SK-N-SH (cell line): Measurements from ENCODE around the gene SNRNP200. TPM values are rescaled to one million over a fixed set of nuclear protein-coding genes. Genes with fewer than 3 reads are reported as not detected.

ENCODE experiments used
- EZH2phosphoT487 ChIP-seq: fragments of 200-600 bp; sonication (generic); IDR thresholded peaks from 2 replicates; pipeline ENCODE4 v1.6.1; 2017; ENCODE audit warnings: low read depth, mixed run types, mild to moderate bottlenecking, antibody characterized with exemption, moderate library complexity, borderline replicate concordance
- FOSL2 ChIP-seq: IDR thresholded peaks from 2 replicates; pipeline ENCODE4 v1.4.0; 2012; ENCODE audit warnings: low read depth, mild to moderate bottlenecking, moderate library complexity, borderline replicate concordance
- FOXJ3 ChIP-seq: sonication (generic); formaldehyde crosslinking; IDR thresholded peaks from 2 replicates; pipeline ENCODE4 v1.5.1; 2020; ENCODE audit warnings: mild to moderate bottlenecking, missing genetic modification reagents
- FOXM1 ChIP-seq: IDR thresholded peaks from 2 replicates; pipeline ENCODE4 v1.4.0; 2012; ENCODE audit warnings: low read depth, mild to moderate bottlenecking
- GABPA ChIP-seq: IDR thresholded peaks from 2 replicates; pipeline ENCODE4 v1.4.0; 2012; ENCODE audit warnings: low read depth, mild to moderate bottlenecking
- GATA2 ChIP-seq: sonication (generic); formaldehyde crosslinking; IDR thresholded peaks from 2 replicates; pipeline ENCODE4 v1.5.0; 2020; ENCODE audit warnings: mild to moderate bottlenecking, missing genetic modification reagents
- JUND ChIP-seq: IDR thresholded peaks from 2 replicates; pipeline ENCODE4 v1.4.0; 2012
- MXI1 ChIP-seq: IDR thresholded peaks from 2 replicates; pipeline ENCODE4 v1.6.1; 2012; ENCODE audit warnings: mild to moderate bottlenecking, low read depth, low read length, improper control_type of control experiment
- NFIC ChIP-seq: IDR thresholded peaks from 2 replicates; pipeline ENCODE4 v1.4.0; 2012; ENCODE audit warnings: borderline replicate concordance
- POLR2AphosphoS5 ChIP-seq: IDR thresholded peaks from 2 replicates; pipeline ENCODE4 v1.6.1; 2012; ENCODE audit warnings: low read depth, low read length
- RCOR1 ChIP-seq: fragments of 150-350 bp; IDR thresholded peaks from 2 replicates; pipeline ENCODE4 v1.6.1; 2017; ENCODE audit warnings: antibody characterized with exemption, low read length
- RXRA ChIP-seq: IDR thresholded peaks from 2 replicates; pipeline ENCODE4 v1.4.0; 2012; ENCODE audit warnings: low read depth, mild to moderate bottlenecking, borderline replicate concordance
- SIN3A ChIP-seq: IDR thresholded peaks from 2 replicates; pipeline ENCODE4 v1.6.1; 2012; ENCODE audit warnings: low read depth, mild to moderate bottlenecking, low read length, moderate library complexity, borderline replicate concordance
- TCF12 ChIP-seq: IDR thresholded peaks from 2 replicates; pipeline ENCODE4 v1.4.0; 2012
- TEAD4 ChIP-seq: IDR thresholded peaks from 2 replicates; pipeline ENCODE4 v1.4.0; 2012; ENCODE audit warnings: mild to moderate bottlenecking, borderline replicate concordance; ENCODE audit not compliant: insufficient read depth
- USF1 ChIP-seq: IDR thresholded peaks from 2 replicates; pipeline ENCODE4 v1.4.0; 2012; ENCODE audit warnings: low read depth, borderline replicate concordance
- YY1 ChIP-seq: IDR thresholded peaks from 2 replicates; pipeline ENCODE4 v1.4.0; 2012; ENCODE audit warnings: low read depth, mild to moderate bottlenecking
- polyA plus RNA-seq, 3 experiments: library from polyadenylated mRNA; depleted of rRNA; stranded (reverse); fragments of >200 nt; gene quantifications; 2 replicates each; pipeline ENCODE4 v1.2.3, GENCODE V29; 2012
- TF ChIP-seq, protein P1 (sequence below): IDR thresholded peaks from 2 replicates; pipeline ENCODE4; 2012
- TF ChIP-seq, protein P2 (sequence below): IDR thresholded peaks from 2 replicates; pipeline ENCODE4 v1.4.0; 2012; ENCODE audit warnings: low read depth
- TF ChIP-seq, protein P3 (sequence below): IDR thresholded peaks from 2 replicates; pipeline ENCODE4 v1.4.0; 2012; ENCODE audit warnings: low read depth, borderline replicate concordance
- TF ChIP-seq, protein P4 (sequence below): fragments of 150-350 bp; IDR thresholded peaks from 2 replicates; pipeline ENCODE4 v1.6.1; 2016; ENCODE audit warnings: mild to moderate bottlenecking, low read depth, low read length
- TF ChIP-seq, protein P5 (sequence below): fragments of 150-350 bp; IDR thresholded peaks from 2 replicates; pipeline ENCODE4 v1.6.1; 2017; ENCODE audit warnings: antibody characterized with exemption, low read length, low read depth, borderline replicate concordance

The SNRNP200 gene
- polyA plus RNA-seq, 1 of the 3 experiments (the other 2 are of a cell fraction): 165 TPM

DNA sequence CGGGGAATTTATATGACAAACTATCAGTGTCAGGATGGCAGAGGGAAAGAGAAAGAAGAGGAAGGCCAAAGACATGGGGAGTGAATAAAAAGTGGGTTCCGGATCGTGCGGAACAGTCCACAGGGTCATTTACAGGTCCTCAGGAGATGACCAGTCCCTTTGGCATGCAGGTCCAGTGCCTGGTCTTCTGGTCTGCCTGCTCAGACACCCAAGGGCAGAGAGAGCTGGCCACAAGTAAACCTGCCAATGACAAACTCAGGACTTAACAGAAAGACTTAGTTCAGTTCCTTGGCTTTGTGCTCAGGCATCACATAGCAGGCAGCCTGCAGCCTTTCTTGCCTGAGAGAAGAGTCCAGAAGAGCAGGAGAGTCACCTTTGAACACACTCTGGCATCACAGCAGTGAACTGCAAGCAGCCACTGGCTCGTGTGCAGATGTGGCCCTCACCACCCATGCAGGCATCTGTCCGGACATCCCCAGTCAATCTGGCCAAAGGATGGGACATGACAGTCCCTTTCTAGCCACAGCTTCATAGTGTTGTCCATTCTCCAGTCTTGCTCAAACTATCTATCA is 53.5 kb downstream of the SNRNP200 start (continued):
- TF ChIP-seq YY1 (peak; percentile 72; the same call in 1 of the 2 replicates), RCOR1 (peak; percentile 49; the same call in 1 of the 2 replicates), JUND (peak; percentile 95), NFIC (peak; percentile 19; the same call in 1 of the 2 replicates), GABPA (no peak), GATA2 (no peak), USF1 (no peak), TEAD4 (0 out of 2 replicates have a peak, but pooled peaks have one; percentile 42), FOSL2 (no peak), RXRA (no peak), MXI1 (no peak), FOXJ3 (CRISPR knock-in tag) (no peak), FOXM1 (no peak), TCF12 (0 out of 2 replicates have a peak, but pooled peaks have one; percentile 10), EZH2phosphoT487 (no peak), SIN3A (peak; percentile 82; the same call in 1 of the 2 replicates), POLR2AphosphoS5 (peak; percentile 34; the same call in 1 of the 2 replicates)
- TF ChIP-seq, protein P1, sequence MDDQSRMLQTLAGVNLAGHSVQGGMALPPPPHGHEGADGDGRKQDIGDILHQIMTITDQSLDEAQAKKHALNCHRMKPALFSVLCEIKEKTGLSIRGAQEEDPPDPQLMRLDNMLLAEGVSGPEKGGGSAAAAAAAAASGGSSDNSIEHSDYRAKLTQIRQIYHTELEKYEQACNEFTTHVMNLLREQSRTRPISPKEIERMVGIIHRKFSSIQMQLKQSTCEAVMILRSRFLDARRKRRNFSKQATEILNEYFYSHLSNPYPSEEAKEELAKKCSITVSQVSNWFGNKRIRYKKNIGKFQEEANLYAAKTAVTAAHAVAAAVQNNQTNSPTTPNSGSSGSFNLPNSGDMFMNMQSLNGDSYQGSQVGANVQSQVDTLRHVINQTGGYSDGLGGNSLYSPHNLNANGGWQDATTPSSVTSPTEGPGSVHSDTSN: peak; percentile 41; the same call in 1 of the 2 replicates
- TF ChIP-seq, protein P2, sequence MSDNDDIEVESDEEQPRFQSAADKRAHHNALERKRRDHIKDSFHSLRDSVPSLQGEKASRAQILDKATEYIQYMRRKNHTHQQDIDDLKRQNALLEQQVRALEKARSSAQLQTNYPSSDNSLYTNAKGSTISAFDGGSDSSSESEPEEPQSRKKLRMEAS: peak; percentile 67; the same call in 1 of the 2 replicates
- TF ChIP-seq, protein P3, sequence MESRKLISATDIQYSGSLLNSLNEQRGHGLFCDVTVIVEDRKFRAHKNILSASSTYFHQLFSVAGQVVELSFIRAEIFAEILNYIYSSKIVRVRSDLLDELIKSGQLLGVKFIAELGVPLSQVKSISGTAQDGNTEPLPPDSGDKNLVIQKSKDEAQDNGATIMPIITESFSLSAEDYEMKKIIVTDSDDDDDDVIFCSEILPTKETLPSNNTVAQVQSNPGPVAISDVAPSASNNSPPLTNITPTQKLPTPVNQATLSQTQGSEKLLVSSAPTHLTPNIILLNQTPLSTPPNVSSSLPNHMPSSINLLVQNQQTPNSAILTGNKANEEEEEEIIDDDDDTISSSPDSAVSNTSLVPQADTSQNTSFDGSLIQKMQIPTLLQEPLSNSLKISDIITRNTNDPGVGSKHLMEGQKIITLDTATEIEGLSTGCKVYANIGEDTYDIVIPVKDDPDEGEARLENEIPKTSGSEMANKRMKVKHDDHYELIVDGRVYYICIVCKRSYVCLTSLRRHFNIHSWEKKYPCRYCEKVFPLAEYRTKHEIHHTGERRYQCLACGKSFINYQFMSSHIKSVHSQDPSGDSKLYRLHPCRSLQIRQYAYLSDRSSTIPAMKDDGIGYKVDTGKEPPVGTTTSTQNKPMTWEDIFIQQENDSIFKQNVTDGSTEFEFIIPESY: no peak
- TF ChIP-seq, protein P4, sequence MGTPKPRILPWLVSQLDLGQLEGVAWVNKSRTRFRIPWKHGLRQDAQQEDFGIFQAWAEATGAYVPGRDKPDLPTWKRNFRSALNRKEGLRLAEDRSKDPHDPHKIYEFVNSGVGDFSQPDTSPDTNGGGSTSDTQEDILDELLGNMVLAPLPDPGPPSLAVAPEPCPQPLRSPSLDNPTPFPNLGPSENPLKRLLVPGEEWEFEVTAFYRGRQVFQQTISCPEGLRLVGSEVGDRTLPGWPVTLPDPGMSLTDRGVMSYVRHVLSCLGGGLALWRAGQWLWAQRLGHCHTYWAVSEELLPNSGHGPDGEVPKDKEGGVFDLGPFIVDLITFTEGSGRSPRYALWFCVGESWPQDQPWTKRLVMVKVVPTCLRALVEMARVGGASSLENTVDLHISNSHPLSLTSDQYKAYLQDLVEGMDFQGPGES: no peak
- TF ChIP-seq, protein P5, sequence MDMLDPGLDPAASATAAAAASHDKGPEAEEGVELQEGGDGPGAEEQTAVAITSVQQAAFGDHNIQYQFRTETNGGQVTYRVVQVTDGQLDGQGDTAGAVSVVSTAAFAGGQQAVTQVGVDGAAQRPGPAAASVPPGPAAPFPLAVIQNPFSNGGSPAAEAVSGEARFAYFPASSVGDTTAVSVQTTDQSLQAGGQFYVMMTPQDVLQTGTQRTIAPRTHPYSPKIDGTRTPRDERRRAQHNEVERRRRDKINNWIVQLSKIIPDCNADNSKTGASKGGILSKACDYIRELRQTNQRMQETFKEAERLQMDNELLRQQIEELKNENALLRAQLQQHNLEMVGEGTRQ: no peak
